NCI-H2196 treated with DMSO at 0.1 percent for 48 hours (cell line): Measurements from ENCODE around the gene WNT7A.

Source experiments
- DNase-seq: peaks from one replicate; lab custom pipeline; 2025; ENCODE audit not compliant: unreplicated experiment; lab: John Stamatoyannopoulos, UW

The WNT7A gene

DNA sequence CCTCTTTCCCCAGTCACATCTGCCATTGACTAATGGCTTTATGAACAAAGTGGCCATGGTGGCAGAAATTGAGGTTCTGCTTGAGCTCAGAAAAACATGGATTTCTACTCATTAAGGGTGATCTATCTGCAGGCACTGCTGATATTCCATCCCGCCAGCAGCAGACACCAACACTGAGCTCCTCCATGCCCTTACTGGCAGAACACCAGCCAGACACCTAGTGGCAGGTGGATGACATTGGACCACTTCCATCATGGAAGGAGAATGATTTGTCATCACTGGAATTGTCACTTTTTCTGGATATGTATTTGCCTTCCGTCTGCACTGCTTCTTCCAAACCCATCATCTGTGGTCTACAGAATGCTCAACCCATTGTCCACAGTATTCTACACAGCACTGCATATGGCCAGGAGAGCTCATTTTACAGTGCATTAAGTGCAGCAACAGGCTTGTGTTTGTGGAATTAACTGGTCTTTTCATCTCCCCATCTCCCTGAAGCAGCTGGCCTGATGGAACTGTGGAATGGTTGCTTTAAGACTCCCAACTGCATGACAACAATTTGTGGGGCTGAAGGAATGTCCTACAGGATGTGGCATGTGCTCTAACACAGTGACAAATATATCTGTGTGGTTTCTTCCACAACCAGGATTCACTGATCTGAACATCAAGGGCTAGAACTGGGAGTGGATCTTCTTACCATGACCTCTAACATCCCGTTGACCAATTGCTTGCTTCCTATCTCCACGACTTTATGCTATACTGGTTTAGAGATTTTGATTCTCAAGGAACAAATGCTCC is 103.4 kb downstream of the WNT7A start:
- no peak for DNase-seq

DNA sequence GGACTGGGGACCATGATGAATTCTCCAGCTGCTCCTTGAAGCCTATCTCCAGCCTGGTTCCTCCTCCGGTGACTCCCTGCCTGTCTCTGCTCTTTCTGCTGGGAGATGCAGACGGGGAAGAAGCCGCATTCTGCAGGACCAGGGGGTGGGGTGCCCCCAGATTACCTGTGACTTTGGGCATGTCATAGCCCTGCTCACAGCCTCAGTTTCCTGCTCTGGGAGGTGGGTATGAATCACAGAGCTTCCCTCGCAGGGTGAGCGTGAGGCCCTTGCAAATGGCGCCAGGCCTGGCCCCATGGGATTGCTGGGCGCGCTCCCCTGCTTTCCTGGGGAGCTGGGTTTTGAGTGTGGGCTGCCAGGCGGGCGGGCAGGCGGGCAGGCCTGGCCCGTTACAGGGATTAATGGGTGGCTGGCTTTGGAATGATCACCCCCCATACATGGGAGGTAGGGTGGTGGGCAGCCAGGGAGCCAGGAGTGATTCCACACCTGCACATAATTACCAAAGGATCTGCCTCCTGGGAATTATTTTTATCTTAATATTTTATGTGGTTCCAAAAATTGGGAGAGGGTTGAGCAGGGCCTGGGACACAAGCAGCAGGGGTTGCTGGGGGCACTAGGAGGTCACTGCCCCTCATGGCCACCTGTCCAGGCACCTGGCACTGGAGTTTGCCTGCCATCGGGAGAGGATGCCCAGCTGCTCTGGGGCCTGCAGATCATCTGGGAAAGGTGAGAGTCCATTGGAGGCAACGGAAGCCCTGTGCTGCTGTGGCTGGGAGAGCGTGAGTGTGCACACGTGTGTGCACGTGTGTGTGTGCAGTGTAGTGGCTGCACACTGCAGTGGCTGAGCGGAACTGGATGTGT is 106.8 kb downstream of the WNT7A start:
- DNase-seq = no peak

DNA sequence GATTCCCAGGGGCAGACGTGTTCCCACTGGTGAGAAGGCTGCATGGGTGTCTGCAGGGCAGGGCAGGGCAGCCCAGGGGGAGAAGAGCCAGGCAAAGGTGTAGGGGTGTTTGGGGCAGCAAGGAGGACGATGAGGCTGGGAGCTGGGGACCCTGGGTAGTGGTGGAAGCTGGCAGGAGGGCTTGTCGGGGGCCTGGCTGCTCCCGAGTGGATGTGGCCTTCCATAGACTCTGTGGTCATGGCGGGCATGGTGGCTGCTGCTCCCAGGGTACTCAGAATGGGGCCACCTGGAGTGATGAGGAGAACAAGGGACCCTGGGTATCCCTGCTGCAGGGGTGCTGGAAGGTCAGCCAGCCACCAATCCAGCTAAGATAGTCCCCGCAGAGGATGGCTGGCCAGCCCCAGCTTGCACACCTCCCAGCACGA is 107.5 kb downstream of the WNT7A start:
- no peak for DNase-seq

DNA sequence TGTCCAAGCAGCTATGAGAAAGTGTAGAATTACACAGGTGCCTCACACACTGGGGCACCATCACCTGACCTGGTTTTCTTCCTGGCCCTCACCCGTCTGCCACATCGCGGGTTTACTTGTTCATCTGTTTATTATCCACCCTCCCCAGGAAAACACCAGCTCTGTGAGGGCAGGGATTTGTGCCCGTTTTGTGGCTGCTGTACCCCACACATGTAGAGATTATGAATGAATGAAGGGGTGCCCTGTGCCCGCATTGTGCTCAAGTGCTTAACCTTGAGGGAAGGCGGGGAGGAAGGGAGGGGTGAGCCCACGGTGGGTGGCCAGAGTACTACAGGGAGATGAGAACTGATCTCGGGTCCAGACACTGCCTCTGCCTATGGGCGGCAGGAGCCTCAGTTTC is 108.4 kb downstream of the WNT7A start:
- no peak for DNase-seq

DNA sequence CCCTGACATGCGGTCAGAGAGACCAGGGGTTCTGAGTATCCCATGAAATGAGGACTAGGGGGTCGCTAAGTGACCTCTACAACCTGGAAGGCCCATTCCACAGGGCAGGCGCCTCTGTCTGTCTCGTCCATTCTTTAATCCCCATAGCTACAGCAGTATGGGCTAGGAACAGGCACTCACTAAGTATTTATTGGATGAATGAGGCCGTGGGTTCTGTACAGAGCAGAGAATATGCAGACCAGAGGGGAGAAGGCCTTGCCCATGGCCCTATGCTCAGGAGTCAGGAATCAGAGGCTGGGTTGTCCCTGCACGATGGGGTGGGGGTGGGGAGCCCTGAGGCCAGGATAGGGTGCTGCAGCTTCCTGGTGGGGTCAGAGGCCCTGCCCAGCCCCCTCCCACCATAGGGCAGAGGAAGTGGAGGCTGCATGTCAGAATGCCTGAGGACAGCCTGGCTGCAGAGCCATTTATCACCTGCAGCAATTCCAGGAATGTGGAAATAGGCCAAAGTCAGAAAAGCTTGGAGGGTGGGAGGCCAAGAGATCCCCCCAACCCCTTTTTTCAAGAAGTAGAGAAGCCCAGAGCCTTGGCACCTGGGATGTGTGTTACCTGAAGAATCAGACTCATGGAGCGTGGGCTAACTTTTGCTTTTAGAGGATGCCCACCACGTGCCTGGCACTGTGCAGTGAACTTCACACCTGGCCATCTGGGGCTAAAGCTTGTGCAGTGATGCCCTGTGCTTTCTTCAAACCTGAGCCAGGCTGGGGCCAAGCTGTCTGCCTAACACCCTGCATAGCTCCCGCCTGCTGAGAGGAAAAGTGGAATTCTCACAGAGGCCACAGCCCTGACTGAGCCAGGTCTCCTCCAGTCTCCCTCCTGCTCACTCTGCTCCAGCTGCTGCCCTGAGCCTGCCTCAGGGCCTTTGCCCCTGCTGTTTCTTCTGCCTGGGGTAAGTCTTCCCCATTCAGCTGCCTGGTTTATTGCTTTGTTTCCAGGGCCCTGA is 109.4 kb downstream of the WNT7A start:
- DNase-seq = no peak

DNA sequence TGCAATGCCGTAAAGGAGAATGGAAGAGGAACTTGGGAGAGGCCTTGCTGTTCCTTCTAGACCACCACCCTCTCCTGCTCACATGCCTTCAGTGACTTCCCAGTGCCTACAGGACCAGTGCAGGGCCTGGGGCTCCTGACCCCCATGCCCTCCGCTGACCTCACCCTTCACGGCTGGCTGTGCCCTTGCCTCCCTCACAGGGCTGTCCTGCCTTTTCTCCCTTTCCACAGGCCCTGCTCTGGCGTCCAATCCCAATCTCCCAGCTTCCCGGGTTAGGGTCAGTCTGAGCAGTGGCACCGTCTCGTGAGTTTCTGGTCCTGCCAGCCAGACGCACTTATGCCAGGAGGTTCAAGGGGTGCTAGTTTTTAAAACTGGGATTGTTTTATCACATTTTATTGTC is 110.4 kb downstream of the WNT7A start:
- DNase-seq = no peak

DNA sequence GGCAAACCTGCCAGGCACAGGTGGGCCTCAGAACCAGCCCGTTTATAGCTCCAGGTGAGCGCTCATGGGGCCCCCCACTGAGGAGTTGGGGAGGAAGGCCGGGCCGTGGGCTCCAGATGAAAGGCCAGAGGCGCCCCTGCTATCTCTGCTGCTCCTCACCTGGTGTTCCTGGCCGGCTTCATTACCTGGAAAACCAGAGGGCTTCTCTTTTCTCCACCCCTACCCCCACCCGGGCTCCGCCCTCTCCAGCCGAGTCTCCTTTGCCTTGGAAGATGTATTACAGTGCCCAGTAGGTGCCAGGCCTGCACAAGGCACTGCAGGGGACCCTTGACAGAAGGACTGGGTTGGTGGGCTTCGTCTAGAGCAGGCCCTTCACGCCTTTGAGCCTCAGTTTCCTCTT is 111.4 kb downstream of the WNT7A start:
- DNase-seq = no peak

DNA sequence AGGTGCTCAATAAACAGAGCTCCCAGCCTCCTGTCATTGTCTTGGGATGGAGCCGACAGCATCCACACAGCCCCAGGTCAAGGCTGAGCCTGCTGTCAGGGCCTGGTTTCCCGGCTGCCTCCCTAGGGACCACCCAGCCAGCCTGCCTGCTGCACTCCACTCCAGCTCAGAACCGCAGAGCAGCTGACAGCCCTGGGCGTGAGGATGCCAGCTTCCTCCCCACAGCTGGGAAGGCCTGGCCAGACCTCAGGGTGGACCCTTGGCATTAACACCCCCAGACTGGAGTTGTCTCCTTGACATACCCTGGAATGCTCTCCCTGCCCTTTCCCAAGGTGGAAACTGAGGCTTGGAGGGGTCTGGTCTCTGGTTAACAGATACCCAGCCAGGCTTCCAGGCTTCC is 112.0 kb downstream of the WNT7A start:
- no peak for DNase-seq

DNA sequence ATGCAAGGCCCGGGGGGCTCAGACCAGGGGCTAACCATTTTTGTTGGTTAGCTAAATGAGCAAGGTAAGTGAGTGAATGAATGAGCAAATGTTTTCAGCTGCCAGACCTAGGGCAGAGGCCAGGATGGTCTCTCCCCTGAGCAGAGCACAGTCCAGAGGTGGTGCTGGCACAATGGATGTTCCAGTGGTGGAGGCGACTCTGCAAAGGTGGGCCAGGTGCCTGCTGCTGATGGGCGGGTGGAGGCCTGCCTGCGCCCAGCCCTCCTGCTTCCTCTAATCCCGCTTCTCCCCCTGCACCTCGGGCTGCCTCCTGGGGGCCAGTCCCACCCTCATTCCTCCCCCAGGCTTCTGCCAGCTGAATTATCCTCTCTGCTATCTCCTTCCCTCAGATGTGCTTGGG is 112.8 kb downstream of the WNT7A start:
- no peak for DNase-seq
